Spleen (tissue), 7 donors: ENCODE measurements around the gene ZNF208.
A peak's percentile ranks its signal among the peaks of the same experiment; 100 is the strongest.
"Not testable (repeated sequence)": the region's sequence is repeated elsewhere in the genome, so short reads cannot be mapped to it uniquely, and the experiment has no call there.

Experiments
- POLR2AphosphoS5 ChIP-seq, 3 donors: sonication (generic); formaldehyde crosslinking; IDR thresholded peaks; one replicate each; pipeline ENCODE4 v1.5.1; 2017; ENCODE audit warnings: antibody characterized with exemption in 3 of 3
- TF ChIP-seq, protein P1 (sequence below), 11 experiments: fragments of 200-600 bp in 7 of 11; fragments of 450-650 bp in 4 of 11; sonication (generic) in 4 of 11; IDR thresholded peaks in 8 of 11; conservative IDR thresholded peaks in 3 of 11; 1 replicate in 7 of 11; 2 replicates in 4 of 11; pipeline versions ENCODE4 v1.4.0 to v1.8.0; 2016 to 2021; ENCODE audit warnings: antibody characterized with exemption in 11 of 11, inconsistent platforms in 4 of 11, mild to moderate bottlenecking in 1 of 11
- donor health status: DM: no; HTN: no; CAD: no; lungs with moderate emphysema.
- donor health status: DM: no; HTN: no; CAD: no.
- donor health status: DM: no; HTN: no; CAD: no.

DNA sequence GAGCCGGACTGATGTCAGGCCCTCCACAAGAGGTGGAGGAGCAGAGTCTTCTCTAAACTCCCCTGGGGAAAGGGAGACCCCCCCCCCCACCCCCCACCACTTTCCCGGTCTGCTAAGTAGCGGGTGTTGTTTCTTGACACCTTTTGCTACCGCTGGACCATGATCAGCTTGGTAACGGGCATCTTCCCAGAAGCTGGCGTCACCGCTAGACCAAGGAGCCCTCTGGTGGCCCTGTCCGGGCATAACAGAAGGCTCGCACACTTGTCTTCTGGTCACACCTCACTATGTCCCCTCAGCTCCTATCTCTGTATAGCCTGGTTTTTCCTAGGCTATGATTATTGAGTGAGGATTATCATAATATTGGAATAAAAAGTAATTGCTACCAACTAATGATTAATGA lies 120.7 kb downstream of the ZNF208 start:
- TF ChIP-seq POLR2AphosphoS5 (IDR thresholded peaks at IDR 0.05), result not testable (repeated sequence)
- TF ChIP-seq, protein P1, sequence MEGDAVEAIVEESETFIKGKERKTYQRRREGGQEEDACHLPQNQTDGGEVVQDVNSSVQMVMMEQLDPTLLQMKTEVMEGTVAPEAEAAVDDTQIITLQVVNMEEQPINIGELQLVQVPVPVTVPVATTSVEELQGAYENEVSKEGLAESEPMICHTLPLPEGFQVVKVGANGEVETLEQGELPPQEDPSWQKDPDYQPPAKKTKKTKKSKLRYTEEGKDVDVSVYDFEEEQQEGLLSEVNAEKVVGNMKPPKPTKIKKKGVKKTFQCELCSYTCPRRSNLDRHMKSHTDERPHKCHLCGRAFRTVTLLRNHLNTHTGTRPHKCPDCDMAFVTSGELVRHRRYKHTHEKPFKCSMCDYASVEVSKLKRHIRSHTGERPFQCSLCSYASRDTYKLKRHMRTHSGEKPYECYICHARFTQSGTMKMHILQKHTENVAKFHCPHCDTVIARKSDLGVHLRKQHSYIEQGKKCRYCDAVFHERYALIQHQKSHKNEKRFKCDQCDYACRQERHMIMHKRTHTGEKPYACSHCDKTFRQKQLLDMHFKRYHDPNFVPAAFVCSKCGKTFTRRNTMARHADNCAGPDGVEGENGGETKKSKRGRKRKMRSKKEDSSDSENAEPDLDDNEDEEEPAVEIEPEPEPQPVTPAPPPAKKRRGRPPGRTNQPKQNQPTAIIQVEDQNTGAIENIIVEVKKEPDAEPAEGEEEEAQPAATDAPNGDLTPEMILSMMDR (IDR thresholded peaks at IDR 0.05 in 8 of 11, conservative IDR thresholded peaks at IDR 0.05 in 3 of 11), result peak in 7 of 11 experiments; percentile 22 to 66 (median 54)
